Activated effector memory CD4-positive, alpha-beta T cell treated with Interleukin-2 at 50 U/mL for 16 hours (primary cell): Measurements from ENCODE around the gene PIGK.

Source experiments
- DNase-seq: peaks from one replicate; pipeline ENCODE4 v3.0.0-alpha.2; 2020

PIGK gene

DNA sequence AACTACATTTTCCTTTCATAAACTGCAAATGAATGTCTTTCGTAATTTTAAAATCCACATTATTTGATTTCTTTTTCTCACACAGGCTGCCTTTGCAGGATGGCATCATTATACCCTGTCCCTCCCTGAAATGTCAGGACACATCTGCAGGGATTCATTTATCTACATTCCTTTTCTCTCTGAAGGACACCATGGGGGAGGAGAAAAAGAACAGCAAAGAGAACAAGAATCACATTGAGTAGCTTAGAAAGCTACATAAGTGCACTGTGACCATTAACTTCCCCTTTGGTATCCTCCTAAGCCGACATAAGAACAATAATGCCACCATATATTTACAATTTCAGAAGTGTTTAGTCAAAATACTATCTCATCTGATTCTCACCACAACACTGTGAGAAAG is 129.5 kb downstream of the PIGK start:
- DNase-seq = no peak

DNA sequence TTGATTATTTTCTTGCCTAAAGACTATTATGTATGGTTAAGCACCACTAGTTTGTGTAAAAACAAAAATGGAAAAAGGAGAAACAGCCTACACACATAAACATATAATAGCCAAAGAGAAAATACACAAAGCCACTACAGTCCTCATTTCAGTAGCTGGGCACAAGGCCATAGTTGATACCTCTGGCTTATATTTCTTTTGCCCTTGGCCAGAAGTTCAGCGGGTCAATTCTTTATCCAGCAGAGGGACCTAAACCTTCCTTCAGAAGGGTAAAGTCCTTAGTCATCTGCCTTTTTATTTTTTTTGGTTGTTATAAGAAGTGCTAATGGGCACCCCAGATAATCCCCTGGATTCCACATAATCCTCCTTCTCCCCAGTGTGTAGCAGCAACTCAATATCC is 134.1 kb downstream of the PIGK start:
- DNase-seq = no peak

DNA sequence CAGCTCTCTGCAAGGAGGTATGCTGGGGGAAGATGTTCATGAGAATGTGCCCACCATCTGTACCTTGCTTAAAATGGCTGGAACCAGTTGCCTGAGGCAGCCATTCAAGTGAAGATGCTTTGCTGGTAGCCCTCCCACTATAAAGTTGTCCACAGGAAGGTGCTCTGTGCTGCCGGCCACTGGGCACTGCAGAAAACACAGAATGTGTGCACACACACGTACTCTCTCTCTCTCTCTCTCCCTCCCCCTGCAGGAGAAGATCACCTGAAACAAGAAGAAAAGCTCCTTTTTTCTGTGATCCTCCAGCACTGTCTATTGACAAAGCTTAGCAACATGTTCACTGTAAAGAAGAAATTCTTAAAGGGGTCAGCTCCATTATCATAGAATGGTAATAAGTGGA is 134.8 kb downstream of the PIGK start:
- no peak for DNase-seq

DNA sequence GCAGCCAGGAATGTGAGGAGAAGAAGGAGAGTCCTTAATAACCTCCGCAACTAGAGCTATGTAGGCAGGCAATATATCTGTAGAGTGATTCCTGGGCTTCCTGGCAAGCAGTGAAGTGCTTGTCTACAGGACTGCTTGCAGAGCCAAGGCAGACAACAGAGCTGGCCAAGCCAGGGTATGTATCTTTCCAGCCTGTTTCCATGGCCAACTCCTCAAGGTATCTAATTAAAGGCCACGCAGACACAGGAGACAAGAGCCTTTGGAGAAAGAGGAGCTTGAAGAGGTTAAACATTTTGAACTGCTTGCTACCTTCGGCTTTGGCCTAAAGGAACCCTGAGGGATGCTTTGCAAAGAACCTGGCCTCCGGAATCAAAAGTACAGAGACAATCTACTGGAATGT is 137.4 kb downstream of the PIGK start:
- DNase-seq = no peak

DNA sequence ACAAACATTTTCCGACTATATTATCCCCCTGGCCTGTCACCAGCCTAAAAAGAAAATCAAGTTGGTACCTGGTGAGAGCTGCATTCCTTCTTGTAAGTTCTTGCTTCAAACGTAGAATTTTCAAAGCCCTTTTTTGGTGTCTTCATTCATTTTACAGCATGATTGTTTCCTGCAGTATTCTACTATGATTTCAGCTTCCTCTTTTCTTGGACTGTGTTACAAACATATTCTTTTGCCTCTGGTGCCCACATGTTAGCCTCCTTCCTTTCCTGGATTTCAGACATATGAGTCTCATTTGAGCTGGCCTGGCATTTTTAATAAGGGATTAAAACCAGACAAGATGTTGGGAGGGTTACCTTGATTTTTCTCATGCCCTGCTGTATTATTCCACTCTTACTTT is 142.5 kb downstream of the PIGK start:
- no peak for DNase-seq

DNA sequence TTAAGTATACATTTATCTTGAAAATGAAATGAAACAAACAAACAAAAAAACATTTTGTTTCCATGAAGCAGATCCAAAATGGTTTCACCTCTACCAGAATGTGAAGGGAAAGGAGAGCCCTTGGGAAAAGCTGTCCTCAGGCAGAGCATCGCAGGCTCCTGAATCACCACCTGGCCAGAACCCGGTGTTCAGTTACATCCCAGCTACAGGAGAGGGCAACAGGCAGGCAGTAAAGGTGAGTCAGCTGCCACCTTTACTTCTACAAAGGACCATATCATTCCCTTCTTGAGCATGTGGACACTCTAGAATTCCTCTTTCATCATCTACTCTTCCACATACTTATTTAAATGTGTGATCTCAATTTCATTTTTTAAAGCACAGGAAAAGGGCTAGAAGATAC is 151.2 kb downstream of the PIGK start:
- DNase-seq = no peak

DNA sequence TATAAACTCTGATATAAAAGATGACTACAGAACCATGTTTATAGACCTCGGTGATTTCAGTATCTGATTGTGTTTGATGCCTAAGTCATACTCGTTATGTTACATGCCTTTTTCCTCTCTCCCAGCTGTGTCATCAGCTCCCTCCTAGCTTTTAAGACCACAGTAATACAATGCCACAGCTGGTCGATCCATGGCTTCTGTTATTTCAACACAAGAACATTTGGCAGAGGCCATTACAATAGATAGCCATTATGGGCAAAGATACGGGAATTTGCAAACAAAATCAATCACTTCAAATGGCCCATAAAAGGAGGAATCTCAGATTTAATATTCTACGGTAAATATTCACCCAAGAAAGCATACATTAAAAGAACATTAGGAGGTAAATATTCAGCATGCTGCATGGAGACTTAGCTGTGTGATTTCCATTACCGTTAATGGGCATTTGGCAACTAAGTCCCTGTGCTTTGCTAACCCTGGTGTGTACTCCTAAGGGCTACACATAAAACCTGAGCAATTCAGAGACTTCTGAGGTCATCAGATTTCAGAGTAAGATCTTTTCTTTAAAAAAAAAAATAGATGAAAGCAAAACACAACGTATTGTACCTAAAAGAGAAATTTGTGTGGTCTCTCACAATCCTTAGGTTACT is 153.4 kb downstream of the PIGK start:
- no peak for DNase-seq

DNA sequence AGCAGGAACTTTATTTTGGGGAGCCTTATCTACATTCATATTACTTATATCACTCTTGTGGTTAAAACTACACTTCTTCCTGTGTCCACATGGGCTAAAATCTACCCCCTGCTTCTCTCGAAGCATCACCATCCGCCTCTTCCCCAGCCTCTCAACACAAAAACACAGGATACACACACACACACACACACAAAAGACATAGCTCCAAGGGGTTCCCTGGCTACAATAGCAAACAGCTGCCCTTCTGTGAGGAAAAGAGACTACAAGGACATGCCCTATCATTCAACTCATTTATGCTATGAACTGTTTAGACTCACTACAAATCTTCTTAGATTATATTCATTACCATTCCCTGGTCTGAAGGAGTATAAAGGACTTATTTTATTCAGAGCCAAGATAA is 155.0 kb downstream of the PIGK start:
- DNase-seq = no peak

DNA sequence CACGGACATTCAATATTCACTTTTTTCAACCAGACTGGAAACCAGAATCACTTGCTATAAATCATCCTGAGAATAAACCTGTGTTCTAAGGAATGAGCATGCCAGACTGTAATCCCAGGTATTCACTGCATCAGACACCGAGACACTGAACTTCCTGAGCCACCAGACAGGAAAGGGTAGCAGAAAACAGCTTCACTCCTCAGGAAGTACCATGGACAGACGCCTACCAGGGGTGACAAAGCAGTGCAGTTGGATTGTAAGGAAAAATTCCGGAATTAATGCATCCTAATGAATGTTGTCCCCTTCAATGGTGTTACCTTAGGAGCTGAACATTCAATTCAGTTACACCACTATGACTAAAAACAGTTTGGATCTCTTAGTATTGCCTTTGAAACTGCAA is 156.1 kb downstream of the PIGK start:
- no peak for DNase-seq

DNA sequence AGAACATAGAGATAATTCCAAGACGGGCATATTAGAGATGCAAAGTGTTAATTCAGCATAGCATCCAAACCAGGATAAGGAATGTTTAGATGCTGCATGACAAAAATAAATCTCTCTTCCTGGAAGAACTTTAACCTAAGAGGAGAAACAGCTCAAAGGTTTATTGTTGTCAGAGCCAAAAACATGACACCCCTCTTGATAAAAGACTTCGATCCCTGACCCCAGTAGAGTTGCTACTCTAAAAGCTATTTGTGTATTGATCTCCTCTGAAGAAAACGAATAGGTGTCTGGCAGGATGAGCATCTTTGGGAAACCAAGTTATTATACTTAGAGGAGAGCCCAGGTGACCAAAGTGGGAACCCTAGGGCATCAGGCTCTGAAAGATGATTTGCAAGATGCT is 158.1 kb downstream of the PIGK start:
- no peak for DNase-seq

DNA sequence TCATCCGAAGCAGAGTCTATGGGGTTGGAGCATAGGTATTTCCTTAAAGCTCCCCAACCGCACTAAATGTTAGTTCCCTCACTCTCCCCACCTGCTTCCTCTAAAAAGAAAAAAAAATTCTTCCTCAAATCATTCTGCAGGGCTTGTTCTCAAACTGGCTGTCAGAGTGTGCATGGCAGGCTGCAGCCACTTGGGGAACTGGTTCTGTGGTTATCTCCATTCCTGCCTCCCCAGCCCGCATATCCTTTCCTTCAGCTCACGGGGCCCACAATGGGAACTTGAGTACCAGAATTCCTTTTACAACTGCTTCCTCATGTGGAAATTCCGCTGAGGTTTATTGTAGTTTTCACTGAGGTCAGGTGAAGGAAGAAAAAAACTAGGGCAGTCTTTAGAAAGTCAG is 159.2 kb downstream of the PIGK start:
- DNase-seq = no peak

DNA sequence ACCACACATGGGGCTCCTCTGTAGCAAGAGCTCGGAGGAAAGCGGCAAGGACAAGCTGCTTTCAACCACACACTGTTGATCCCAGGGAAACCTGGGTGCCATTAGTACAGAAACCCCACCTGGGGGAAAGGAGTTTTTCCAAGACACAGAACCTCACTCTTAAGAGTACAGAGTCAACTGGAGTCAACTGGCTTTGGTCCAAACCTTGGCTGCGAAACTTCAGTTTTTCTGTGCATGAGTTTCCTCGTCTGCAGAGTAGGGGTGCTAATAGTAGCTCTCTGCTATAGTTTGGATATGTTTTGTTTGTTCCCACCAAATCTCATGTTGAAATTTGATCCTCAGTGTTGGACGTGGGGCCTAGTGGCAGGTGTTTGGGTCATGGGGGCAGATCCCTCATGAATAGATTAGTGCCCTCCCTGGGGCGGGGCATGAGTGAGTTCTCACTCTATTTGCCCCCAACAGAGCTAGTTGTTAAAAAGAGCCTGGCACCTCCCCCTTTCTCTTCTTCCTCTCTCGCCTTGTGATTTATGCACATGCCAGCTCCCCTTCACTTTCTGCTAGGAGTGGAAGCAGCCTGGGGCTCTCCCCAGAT is 161.1 kb downstream of the PIGK start:
- DNase-seq = no peak

DNA sequence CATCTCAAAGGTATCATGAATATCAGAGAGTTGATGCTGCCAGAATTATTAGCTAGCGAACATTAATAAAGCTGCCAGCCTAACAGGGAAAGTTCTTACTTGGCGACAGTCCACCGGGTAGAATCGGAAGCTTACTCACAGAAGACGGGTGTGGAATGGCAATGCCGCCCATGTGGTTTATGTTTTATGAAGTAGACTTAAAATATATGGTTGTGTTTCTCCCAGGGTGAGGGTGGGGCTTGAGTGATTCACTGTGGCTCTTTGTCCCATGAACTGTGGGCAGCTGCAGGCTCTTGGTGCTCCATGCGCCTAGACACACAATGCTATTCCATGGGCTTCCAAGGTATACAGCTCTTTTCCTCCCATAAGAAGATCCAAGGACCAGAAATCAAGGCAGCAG is 162.7 kb downstream of the PIGK start:
- DNase-seq = no peak

DNA sequence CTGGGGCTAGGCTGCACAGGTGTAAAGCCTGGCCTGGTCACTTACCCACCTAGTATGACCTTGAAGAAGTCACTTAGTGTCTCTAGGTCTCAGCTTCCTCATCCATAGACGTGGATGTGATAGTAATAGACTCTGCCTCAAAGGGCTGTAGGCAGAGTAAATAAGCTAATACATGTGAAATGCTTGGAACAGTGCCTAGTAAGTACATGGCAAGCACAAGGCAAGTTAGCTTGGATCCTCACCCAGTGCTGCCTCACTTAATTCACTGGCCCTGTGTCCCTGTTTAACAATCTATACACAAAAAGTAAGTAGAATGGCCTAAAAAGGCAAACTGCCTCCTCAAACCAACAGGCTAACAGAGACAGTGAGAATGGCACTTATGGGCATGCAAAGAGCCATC is 167.8 kb downstream of the PIGK start:
- no peak for DNase-seq

DNA sequence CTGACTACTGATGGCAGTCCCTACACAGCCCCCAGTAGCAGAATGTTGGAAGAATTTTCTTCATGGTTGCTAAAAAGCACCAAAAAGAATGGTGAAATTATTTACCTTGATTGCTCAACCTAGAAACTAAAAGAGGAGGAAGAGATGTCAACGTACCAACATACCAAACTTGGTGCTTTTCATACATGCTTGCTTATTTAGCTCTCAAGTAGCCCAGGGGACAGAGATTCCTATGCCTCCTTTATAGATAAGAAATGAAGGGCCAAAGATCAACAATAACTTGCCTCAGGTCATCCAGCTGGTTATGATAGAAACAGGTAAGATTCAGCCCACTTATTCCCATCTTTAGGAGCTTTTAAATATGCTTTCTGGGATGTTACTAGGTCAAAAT is 170.6 kb downstream of the PIGK start:
- DNase-seq = no peak

DNA sequence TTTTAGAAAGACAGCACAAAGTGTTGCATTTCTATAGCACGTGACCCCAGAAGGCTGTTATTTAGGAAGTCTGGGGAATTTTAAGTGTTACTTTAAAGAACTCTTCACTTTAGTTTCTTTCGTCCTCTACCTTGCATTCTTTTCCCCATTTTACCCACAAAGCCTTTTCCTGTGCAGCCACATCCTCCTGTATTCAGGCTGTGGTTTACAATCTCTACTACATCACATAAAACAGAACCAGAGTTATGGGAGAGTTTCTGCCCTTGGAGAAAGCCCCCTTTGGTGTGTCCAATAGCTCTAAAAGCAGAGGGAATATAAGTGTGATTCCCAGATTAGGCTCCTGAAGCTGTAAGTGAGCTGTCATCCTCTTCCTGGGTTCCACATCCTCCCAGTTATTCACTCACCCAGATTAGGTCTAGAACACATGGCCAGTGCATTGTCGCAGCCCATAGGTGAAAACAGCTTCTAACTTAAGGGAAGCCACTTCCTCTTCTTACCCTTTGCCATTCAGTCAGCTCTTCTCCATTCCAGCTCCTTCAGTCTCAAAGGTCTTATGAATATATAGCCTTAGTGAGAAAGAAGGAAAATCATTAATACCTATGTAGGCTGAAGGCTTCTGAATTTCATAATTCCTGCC is 171.1 kb downstream of the PIGK start:
- no peak for DNase-seq

DNA sequence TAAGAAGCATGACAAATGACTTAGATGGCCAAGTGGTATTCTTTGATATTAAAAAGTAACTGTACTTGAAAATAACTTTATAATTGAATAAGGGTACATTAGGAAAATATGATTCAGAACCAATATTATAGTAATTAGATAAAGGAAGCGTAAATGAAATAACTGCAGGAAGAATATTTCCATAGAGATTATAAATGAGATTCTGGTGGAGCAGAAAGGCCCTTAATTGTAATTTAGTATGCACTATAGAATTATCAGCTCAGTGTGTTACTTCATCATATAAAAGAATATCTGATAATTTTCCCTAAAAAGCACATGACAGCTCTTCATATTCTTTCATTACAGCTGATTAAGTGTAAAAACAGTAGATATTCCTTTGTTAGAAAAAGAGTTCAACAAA is 171.7 kb downstream of the PIGK start:
- DNase-seq = no peak

DNA sequence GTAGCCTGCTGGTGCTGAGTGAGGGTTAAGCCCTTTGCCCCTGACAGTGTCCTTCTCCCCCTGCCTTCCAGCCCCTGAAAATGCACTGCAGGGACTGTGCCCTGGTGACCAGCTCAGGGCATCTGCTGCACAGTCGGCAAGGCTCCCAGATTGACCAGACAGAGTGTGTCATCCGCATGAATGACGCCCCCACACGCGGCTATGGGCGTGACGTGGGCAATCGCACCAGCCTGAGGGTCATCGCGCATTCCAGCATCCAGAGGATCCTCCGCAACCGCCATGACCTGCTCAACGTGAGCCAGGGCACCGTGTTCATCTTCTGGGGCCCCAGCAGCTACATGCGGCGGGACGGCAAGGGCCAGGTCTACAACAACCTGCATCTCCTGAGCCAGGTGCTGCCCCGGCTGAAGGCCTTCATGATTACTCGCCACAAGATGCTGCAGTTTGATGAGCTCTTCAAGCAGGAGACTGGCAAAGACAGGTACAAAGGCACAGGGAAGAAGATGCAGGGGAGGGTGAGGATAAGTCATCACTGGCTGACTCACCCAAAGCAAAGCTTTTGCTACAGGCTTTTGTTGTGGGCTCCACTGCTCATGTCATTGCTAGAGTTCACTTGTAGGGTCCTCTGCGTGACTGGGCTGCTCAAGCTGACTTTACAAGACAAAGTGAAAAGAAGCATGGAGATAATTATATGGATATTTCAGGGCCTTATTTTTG is 174.9 kb downstream of the PIGK start:
- no peak for DNase-seq

DNA sequence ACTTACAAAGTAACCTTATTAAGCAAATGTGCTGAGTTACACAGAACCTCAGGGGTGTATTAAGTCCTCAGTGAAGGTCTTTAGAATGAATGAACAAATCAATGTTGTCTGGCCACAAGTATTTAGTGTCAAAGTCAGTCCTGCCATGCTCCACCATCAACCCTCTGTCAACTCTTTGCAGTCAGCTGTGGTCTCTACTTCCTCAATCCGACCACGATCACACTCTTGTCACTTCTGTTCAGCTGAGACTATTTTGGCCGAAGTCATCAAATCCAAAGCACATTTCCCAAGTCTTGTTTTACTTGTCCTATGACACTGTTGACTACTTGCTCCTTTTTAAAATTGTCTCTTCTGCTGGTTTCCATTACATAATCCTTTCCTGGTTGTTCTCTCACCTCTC is 178.4 kb downstream of the PIGK start:
- no peak for DNase-seq

DNA sequence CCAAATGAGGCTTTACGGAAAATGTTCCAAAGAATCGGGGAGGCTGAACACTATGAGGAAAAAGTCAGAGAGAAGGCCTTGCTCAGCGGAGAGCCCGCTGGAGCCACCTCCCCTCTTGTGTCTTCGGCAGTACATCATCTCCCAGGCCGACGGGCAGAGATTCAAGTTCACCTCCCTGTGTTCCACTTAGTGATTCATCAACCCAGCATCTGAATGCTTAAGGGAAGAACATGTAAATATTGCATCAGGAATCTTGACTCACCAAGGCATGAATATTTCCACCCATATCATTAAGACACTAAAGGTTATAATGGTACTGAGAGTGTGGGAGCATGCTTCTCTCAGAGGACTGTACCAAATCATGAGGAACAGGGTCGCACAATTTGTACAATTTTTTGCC is 179.5 kb downstream of the PIGK start:
- no peak for DNase-seq

DNA sequence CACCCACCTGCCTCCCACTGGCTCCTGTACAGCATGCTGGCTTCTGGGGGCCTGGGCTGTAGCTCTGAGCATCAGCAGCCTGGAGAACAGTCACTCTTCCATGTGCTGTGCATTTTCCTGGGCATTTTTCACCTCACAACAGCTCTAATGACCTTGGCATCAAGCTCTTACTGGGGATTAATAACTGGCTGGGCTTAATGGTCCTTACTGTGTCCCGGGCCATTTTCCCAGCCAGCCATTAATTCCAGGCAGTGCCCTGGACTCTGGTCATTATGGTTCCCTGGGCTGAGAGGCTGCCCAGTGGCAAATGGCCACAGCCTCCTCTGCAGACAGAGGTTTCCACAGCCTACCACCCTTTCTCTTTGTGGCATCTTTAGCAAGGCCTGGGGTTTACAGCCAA is 180.1 kb downstream of the PIGK start:
- no peak for DNase-seq
